ENCODE measurements around the gene NUCKS1.

DNA sequence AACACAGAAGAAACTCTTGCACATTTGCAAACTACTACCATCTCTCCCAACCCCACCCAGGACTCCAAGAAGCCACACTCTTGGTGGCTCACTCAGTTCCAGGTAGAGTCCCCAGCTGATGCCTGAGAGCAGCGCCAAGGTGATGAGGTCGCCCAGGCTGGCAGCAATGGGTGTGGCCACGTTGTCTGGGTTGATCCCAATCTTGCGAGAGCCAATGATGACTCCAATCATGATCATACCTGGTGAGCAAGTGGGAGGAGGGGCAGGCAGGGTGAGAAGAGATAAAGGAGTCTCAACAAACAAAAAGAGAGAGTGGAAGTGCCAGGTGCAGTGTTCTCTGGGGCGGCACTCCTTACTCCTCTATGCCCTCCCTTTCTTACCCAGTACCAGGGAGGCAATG, 48.6 kb upstream of the NUCKS1 start:
- TF ChIP-seq ZFP30 (CRISPR knock-in tag; IDR thresholded peaks at IDR 0.05) (no peak), ARNTL (CRISPR knock-in tag; IDR thresholded peaks at IDR 0.05; ENCODE audit: borderline replicate concordance, low read depth) (no peak), RARB (CRISPR knock-in tag; IDR thresholded peaks at IDR 0.05) (no peak), ISL1 (CRISPR knock-in tag; IDR thresholded peaks at IDR 0.05) (no peak)
- TF ChIP-seq, protein P1, sequence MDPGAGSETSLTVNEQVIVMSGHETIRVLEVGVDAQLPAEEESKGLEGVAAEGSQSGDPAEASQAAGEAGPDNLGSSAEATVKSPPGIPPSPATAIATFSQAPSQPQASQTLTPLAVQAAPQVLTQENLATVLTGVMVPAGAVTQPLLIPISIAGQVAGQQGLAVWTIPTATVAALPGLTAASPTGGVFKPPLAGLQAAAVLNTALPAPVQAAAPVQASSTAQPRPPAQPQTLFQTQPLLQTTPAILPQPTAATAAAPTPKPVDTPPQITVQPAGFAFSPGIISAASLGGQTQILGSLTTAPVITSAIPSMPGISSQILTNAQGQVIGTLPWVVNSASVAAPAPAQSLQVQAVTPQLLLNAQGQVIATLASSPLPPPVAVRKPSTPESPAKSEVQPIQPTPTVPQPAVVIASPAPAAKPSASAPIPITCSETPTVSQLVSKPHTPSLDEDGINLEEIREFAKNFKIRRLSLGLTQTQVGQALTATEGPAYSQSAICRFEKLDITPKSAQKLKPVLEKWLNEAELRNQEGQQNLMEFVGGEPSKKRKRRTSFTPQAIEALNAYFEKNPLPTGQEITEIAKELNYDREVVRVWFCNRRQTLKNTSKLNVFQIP (CRISPR knock-in tag; IDR thresholded peaks at IDR 0.05; ENCODE audit: borderline replicate concordance, low read depth), result no peak
- TF ChIP-seq, protein P2, sequence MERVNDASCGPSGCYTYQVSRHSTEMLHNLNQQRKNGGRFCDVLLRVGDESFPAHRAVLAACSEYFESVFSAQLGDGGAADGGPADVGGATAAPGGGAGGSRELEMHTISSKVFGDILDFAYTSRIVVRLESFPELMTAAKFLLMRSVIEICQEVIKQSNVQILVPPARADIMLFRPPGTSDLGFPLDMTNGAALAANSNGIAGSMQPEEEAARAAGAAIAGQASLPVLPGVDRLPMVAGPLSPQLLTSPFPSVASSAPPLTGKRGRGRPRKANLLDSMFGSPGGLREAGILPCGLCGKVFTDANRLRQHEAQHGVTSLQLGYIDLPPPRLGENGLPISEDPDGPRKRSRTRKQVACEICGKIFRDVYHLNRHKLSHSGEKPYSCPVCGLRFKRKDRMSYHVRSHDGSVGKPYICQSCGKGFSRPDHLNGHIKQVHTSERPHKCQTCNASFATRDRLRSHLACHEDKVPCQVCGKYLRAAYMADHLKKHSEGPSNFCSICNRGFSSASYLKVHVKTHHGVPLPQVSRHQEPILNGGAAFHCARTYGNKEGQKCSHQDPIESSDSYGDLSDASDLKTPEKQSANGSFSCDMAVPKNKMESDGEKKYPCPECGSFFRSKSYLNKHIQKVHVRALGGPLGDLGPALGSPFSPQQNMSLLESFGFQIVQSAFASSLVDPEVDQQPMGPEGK (CRISPR knock-in tag; IDR thresholded peaks at IDR 0.05; ENCODE audit: borderline replicate concordance), result no peak
